ENCODE measurements around the gene BUB1B. TPM values are rescaled to one million over a fixed set of nuclear protein-coding genes. Genes with fewer than 3 reads are reported as not detected.

Gene BUB1B
- total RNA-seq, 1 experiment from 2014 or later: 67.8 TPM

- Histone ChIP-seq H3K4me1 (ENCODE audit: control insufficient read depth, insufficient read depth, low read length) (peaks cover 16% of the 10 kb centered on the region), H3K27me3 (ENCODE audit: control insufficient read depth, insufficient read depth, low read length) (no peaks in the 10 kb centered on the region), H3K4me3 (ENCODE audit: low read depth in 2 of 2, low read length in 2 of 2) (no peak overlapping the region), H3K36me3 (ENCODE audit: control insufficient read depth, insufficient read depth, low read length) (no peaks in the 10 kb centered on the region), H3K9me3 (ENCODE audit: control insufficient read depth, insufficient read depth, low read depth, low read length) (no peaks in the 10 kb centered on the region), H3K27ac (ENCODE audit: low read length) (no peak overlapping the region)
- in situ Hi-C loops (cut with HindIII; ENCODE audit: low pct_unique_long_range_greater_than_20kb, low sequenced_read_pairs): no loop called here
- no TSS peak for BruUV-seq (replicated peaks)
- intact Hi-C loops (cut with micrococcal nuclease; ENCODE audit: unreplicated experiment): no loop called here
- POLR2A ChIA-PET: no interaction called here
- ATAC-seq (no peak), DNase-seq (ENCODE audit: low read depth, low spot score) (no peak)
- TF ChIP-seq, protein P1, sequence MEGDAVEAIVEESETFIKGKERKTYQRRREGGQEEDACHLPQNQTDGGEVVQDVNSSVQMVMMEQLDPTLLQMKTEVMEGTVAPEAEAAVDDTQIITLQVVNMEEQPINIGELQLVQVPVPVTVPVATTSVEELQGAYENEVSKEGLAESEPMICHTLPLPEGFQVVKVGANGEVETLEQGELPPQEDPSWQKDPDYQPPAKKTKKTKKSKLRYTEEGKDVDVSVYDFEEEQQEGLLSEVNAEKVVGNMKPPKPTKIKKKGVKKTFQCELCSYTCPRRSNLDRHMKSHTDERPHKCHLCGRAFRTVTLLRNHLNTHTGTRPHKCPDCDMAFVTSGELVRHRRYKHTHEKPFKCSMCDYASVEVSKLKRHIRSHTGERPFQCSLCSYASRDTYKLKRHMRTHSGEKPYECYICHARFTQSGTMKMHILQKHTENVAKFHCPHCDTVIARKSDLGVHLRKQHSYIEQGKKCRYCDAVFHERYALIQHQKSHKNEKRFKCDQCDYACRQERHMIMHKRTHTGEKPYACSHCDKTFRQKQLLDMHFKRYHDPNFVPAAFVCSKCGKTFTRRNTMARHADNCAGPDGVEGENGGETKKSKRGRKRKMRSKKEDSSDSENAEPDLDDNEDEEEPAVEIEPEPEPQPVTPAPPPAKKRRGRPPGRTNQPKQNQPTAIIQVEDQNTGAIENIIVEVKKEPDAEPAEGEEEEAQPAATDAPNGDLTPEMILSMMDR (IDR thresholded peaks at IDR 0.05): no peak
- no peak for TF ChIP-seq SIN3A (IDR thresholded peaks at IDR 0.05; ENCODE audit: borderline replicate concordance, insufficient read depth, low read depth, low read length)
- no peak for TF ChIP-seq POLR2AphosphoS5 (IDR thresholded peaks at IDR 0.05; ENCODE audit: low read depth, low read length)
- TF ChIP-seq TCF7L2 (IDR thresholded peaks at IDR 0.05; ENCODE audit: low read depth, low read length): no peak
- TF ChIP-seq, protein P2, sequence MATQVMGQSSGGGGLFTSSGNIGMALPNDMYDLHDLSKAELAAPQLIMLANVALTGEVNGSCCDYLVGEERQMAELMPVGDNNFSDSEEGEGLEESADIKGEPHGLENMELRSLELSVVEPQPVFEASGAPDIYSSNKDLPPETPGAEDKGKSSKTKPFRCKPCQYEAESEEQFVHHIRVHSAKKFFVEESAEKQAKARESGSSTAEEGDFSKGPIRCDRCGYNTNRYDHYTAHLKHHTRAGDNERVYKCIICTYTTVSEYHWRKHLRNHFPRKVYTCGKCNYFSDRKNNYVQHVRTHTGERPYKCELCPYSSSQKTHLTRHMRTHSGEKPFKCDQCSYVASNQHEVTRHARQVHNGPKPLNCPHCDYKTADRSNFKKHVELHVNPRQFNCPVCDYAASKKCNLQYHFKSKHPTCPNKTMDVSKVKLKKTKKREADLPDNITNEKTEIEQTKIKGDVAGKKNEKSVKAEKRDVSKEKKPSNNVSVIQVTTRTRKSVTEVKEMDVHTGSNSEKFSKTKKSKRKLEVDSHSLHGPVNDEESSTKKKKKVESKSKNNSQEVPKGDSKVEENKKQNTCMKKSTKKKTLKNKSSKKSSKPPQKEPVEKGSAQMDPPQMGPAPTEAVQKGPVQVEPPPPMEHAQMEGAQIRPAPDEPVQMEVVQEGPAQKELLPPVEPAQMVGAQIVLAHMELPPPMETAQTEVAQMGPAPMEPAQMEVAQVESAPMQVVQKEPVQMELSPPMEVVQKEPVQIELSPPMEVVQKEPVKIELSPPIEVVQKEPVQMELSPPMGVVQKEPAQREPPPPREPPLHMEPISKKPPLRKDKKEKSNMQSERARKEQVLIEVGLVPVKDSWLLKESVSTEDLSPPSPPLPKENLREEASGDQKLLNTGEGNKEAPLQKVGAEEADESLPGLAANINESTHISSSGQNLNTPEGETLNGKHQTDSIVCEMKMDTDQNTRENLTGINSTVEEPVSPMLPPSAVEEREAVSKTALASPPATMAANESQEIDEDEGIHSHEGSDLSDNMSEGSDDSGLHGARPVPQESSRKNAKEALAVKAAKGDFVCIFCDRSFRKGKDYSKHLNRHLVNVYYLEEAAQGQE (IDR thresholded peaks at IDR 0.05; ENCODE audit: insufficient read depth in 1 of 2, low read depth in 2 of 2, low read length in 1 of 2): no peak
- CTCF ChIA-PET: no interaction called here
Measured at GRCh38 chr15:40242601-40243000, 81.7 kb downstream of the BUB1B start.

- DNase-seq (ENCODE audit: low read depth, low spot score) (no peak), ATAC-seq (no peak)
- TF ChIP-seq POLR2AphosphoS5 (IDR thresholded peaks at IDR 0.05; ENCODE audit: low read depth, low read length): no peak
- TF ChIP-seq TCF7L2 (IDR thresholded peaks at IDR 0.05; ENCODE audit: low read depth, low read length): no peak
- TF ChIP-seq, protein P2 (IDR thresholded peaks at IDR 0.05; ENCODE audit: insufficient read depth in 1 of 2, low read depth in 2 of 2, low read length in 1 of 2): no peak
- TF ChIP-seq, protein P1 (IDR thresholded peaks at IDR 0.05): no peak
- no peak for TF ChIP-seq SIN3A (IDR thresholded peaks at IDR 0.05; ENCODE audit: borderline replicate concordance, insufficient read depth, low read depth, low read length)
- Histone ChIP-seq H3K27me3 (ENCODE audit: control insufficient read depth, insufficient read depth, low read length) (no peaks in the 10 kb centered on the region), H3K36me3 (ENCODE audit: control insufficient read depth, insufficient read depth, low read length) (no peaks in the 10 kb centered on the region), H3K27ac (ENCODE audit: low read length) (no peak overlapping the region), H3K4me3 (ENCODE audit: low read depth in 2 of 2, low read length in 2 of 2) (no peak overlapping the region), H3K4me1 (ENCODE audit: control insufficient read depth, insufficient read depth, low read length) (peaks cover 16% of the 10 kb centered on the region), H3K9me3 (ENCODE audit: control insufficient read depth, insufficient read depth, low read depth, low read length) (no peaks in the 10 kb centered on the region)
- POLR2A ChIA-PET: no interaction called here
- BruUV-seq (replicated peaks): no TSS peak
- intact Hi-C loops (cut with micrococcal nuclease; ENCODE audit: unreplicated experiment) (no loop called here), in situ Hi-C loops (cut with HindIII; ENCODE audit: low pct_unique_long_range_greater_than_20kb, low sequenced_read_pairs) (no loop called here)
- CTCF ChIA-PET: no interaction called here
Measured at GRCh38 chr15:40243126-40243810, 82.4 kb downstream of the BUB1B start.

Measured in Panc1 (cell line).